CD4-positive, alpha-beta T cell (primary cell): ENCODE data around the gene TMEM132C. TPM values are rescaled to one million over a fixed set of nuclear protein-coding genes. Genes with fewer than 3 reads are reported as not detected.

Experiments
- ATAC-seq: fragments of 200-7000 bp; cut with Tn5 transposase; one replicate; pipeline ENCODE4 v1.10.0; 2022; ENCODE audit warnings: mild to moderate bottlenecking; ENCODE audit not compliant: poor library complexity
- CTCF ChIA-PET: fragments of 350-600 bp; sonication (Branson Sonifier 250); formaldehyde crosslinking; loops from one replicate; lab custom pipeline; 2021; ENCODE audit warnings: antibody characterized with exemption, inconsistent platforms; lab: Charles Lee
- POLR2A ChIA-PET: fragments of 350-600 bp; sonication (Branson Sonifier 250); formaldehyde crosslinking; loops from one replicate; lab custom pipeline; 2021; ENCODE audit warnings: antibody characterized with exemption, inconsistent platforms; lab: Charles Lee
- DNase-seq, 14 experiments: peaks; one replicate each; pipeline ENCODE4 v3.0.0-alpha.2; 2013 to 2020; ENCODE audit warnings: mixed read lengths in 2 of 14
- H3K27ac ChIP-seq, 2 donors: one replicate each; pipeline versions ENCODE4 v1.5.1 to v1.7.0; 2013; ENCODE audit warnings: low read length in 2 of 2, low read depth in 1 of 2, mild to moderate bottlenecking in 1 of 2
- H3K27me3 ChIP-seq, 2 experiments: 1 replicate in 1 of 2; 2 replicates in 1 of 2; pipeline versions ENCODE4 v1.6.1 to v1.7.0; 2013; ENCODE audit warnings: low read length in 2 of 2, control low read depth in 1 of 2, mild to moderate bottlenecking in 1 of 2, moderate library complexity in 1 of 2; ENCODE audit not compliant: insufficient read depth in 2 of 2, control insufficient read depth in 1 of 2
- H3K36me3 ChIP-seq: one replicate; pipeline ENCODE4 v1.6.1; 2013; ENCODE audit warnings: low read length, control low read depth; ENCODE audit not compliant: insufficient read depth
- H3K4me1 ChIP-seq: one replicate; pipeline ENCODE4 v1.6.1; 2013; ENCODE audit warnings: low read length, control low read depth; ENCODE audit not compliant: insufficient read depth
- H3K4me3 ChIP-seq: one replicate; pipeline ENCODE4 v1.5.1; 2013; ENCODE audit warnings: mild to moderate bottlenecking, low read length, moderate library complexity
- H3K9me3 ChIP-seq, 2 experiments: 1 replicate in 1 of 2; 2 replicates in 1 of 2; pipeline versions ENCODE4 v1.6.1 to v1.7.0; 2013; ENCODE audit warnings: low read length in 2 of 2, mild to moderate bottlenecking in 2 of 2, control low read depth in 1 of 2, moderate library complexity in 1 of 2; ENCODE audit not compliant: control insufficient read depth in 1 of 2, insufficient read depth in 1 of 2
- H3K27ac Mint-ChIP-seq: one replicate; pipeline ENCODE4 v1.8.0; 2020; ENCODE audit warnings: mixed read lengths
- H3K27me3 Mint-ChIP-seq: one replicate; pipeline ENCODE4 v1.8.0; 2021; ENCODE audit warnings: mixed read lengths
- H3K36me3 Mint-ChIP-seq: one replicate; pipeline ENCODE4 v1.8.0; 2021; ENCODE audit warnings: low read depth, mixed read lengths
- H3K4me1 Mint-ChIP-seq: one replicate; pipeline ENCODE4 v1.8.0; 2021; ENCODE audit warnings: low read depth, mixed read lengths
- H3K4me3 Mint-ChIP-seq: one replicate; pipeline ENCODE4 v1.8.0; 2020; ENCODE audit warnings: mild to moderate bottlenecking, mixed read lengths
- H3K9me3 Mint-ChIP-seq: one replicate; pipeline ENCODE4 v1.8.0; 2020; ENCODE audit warnings: mixed read lengths
- intact Hi-C, 2 experiments: fragments of 100-400 bp; cut with DNase I in 1 of 2; cut with micrococcal nuclease in 1 of 2; formaldehyde crosslinking; loops; one replicate each; pipeline versions ENCODE4 v1.15.1 to v1.9.0; 2023 to 2025; cut with DNase I, micrococcal nuclease
- total RNA-seq, 174 experiments: library from RNA in 2 of 174; stranded (reverse) in 2 of 174; gene quantifications; one replicate each; pipeline ENCODE4 v1.2.3 and lab custom pipeline; 2021 to 2026
- TF ChIP-seq, protein P1 (sequence below): fragments of 200-600 bp; IDR thresholded peaks from one replicate; pipeline ENCODE4 v1.8.0; 2022; ENCODE audit warnings: antibody characterized with exemption, mild to moderate bottlenecking

TMEM132C gene
- total RNA-seq, 2 experiments from 2014 or later: not detected

DNA sequence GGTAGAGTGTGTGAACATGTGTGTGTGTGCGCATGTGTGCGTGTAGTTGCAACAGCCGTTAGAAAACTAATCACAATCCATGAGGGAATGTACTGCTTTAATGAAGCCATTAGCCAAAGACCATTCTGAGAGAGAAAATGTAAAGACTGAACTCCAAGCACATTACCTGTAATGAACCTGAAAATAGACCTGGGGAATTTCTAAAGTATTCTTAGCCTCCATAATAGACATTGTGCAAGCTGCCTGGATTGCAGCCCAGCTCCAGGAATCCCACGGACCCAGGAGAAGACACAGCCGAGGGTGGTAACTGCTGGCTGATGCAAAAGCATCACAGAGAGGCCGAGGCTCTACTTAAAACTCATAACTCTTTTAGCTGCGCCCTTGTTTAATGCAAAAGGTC lies 400.2 kb downstream of the TMEM132C start:
- H3K9me3 Mint-ChIP-seq: peaks cover 2% of the 10 kb centered on the region
- no peak for DNase-seq
- TF ChIP-seq, protein P1, sequence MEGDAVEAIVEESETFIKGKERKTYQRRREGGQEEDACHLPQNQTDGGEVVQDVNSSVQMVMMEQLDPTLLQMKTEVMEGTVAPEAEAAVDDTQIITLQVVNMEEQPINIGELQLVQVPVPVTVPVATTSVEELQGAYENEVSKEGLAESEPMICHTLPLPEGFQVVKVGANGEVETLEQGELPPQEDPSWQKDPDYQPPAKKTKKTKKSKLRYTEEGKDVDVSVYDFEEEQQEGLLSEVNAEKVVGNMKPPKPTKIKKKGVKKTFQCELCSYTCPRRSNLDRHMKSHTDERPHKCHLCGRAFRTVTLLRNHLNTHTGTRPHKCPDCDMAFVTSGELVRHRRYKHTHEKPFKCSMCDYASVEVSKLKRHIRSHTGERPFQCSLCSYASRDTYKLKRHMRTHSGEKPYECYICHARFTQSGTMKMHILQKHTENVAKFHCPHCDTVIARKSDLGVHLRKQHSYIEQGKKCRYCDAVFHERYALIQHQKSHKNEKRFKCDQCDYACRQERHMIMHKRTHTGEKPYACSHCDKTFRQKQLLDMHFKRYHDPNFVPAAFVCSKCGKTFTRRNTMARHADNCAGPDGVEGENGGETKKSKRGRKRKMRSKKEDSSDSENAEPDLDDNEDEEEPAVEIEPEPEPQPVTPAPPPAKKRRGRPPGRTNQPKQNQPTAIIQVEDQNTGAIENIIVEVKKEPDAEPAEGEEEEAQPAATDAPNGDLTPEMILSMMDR: no peak
- peaks cover 0 to 23% of the 10 kb centered on the region in 2 experiments for H3K9me3 ChIP-seq
- H3K36me3 ChIP-seq: no peaks in the 10 kb centered on the region
- CTCF ChIA-PET: no interaction called here
- intact Hi-C loops: no loop called here
- no peak overlapping the region for H3K27ac ChIP-seq
- no peak overlapping the region for H3K4me3 ChIP-seq
- H3K4me1 ChIP-seq: no peaks in the 10 kb centered on the region
- no peaks in the 10 kb centered on the region for H3K36me3 Mint-ChIP-seq
- no peak for ATAC-seq
- H3K27me3 ChIP-seq: no peaks in the 10 kb centered on the region
- no peak overlapping the region for H3K27ac Mint-ChIP-seq
- no peak overlapping the region for H3K4me3 Mint-ChIP-seq
- no peaks in the 10 kb centered on the region for H3K4me1 Mint-ChIP-seq
- POLR2A ChIA-PET: no interaction called here
- H3K27me3 Mint-ChIP-seq: no peaks in the 10 kb centered on the region

DNA sequence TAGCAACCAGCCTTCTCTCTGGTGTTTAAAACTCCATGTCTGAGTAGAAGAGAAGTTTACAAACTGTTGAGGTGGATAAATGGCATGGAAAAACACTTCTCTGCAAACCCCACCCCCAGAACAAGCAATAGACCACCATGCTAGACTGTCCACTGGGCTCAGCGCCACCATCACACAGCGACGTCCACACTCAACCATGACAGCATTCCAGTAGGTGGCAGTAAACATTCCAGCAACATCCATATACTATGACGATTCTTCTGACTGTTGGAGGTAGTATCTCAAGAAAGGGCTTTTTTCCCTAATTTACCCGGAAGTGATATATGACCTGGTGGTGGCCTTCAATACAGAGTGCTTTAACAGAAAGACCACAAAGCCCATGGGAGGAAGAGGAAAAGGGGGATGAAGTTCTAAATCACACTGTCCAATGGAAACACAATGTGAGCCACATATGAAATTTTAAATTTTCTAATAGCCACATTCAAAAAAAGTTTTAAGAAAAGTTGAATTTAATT lies 404.6 kb downstream of the TMEM132C start:
- no peak overlapping the region for H3K27ac Mint-ChIP-seq
- Histone ChIP-seq H3K4me1 (no peaks in the 10 kb centered on the region), H3K9me3 (peaks cover 0 to 4% of the 10 kb centered on the region in 2 experiments), H3K4me3 (no peak overlapping the region), H3K27me3 (no peaks in the 10 kb centered on the region), H3K27ac (no peak overlapping the region), H3K36me3 (no peaks in the 10 kb centered on the region)
- intact Hi-C loops: no loop called here
- DNase-seq (peak in 1 of 14 experiments; percentile 10), ATAC-seq (no peak)
- H3K4me1 Mint-ChIP-seq: no peaks in the 10 kb centered on the region
- TF ChIP-seq, protein P1: no peak
- ChIA-PET POLR2A (no interaction called here), CTCF (no interaction called here)
- H3K27me3 Mint-ChIP-seq: no peaks in the 10 kb centered on the region
- H3K4me3 Mint-ChIP-seq: no peak overlapping the region
- peaks cover 2% of the 10 kb centered on the region for H3K9me3 Mint-ChIP-seq
- H3K36me3 Mint-ChIP-seq: no peaks in the 10 kb centered on the region

DNA sequence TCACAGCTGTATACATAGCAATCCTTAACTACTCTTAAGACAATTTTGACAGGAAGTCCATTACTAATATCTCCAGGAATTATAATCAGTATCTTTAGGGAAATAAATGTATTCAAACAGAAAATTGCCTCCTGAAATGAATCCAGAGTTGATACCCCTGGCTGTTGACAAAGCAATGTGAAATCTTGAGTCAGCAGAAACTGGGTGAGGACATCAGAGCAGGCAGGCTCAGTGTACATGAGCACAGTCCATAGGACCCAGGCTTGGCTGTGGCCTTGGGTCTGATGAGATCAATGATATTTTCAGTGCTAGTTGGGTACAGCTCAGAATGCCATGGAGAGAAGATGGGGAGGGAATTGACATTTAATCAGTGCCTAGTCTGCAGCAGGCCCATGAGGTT lies 405.5 kb downstream of the TMEM132C start:
- Mint-ChIP-seq H3K4me3 (no peak overlapping the region), H3K9me3 (peaks cover 2% of the 10 kb centered on the region), H3K27ac (no peak overlapping the region), H3K36me3 (no peaks in the 10 kb centered on the region), H3K27me3 (no peaks in the 10 kb centered on the region), H3K4me1 (no peaks in the 10 kb centered on the region)
- Histone ChIP-seq H3K27ac (no peak overlapping the region), H3K4me3 (no peak overlapping the region), H3K36me3 (no peaks in the 10 kb centered on the region), H3K27me3 (no peaks in the 10 kb centered on the region), H3K9me3 (peaks cover 0 to under 1% of the 10 kb centered on the region in 2 experiments), H3K4me1 (no peaks in the 10 kb centered on the region)
- intact Hi-C loops: no loop called here
- CTCF ChIA-PET: no interaction called here
- ATAC-seq (no peak), DNase-seq (no peak)
- POLR2A ChIA-PET: no interaction called here
- TF ChIP-seq, protein P1: no peak
